Stimulated activated CD4-positive, alpha-beta T cell treated with anti-CD3 and anti-CD28 coated beads, Interleukin-4, amount 100 ng/mL, for 4 hours (primary cell): ENCODE results near the gene FOXO3.
"Not testable (repeated sequence)": the region's sequence is repeated elsewhere in the genome, so short reads cannot be mapped to it uniquely, and the experiment has no call there.

Source experiments
- DNase-seq, 2 experiments: peaks; one replicate each; pipeline ENCODE4 v3.0.0-alpha.2; 2020

FOXO3 gene

GRCh38 chr6:108635505-108636226 lies 74.9 kb downstream of the FOXO3 start:
- DNase-seq, result no peak

GRCh38 chr6:108637963-108638362 lies 77.2 kb downstream of the FOXO3 start:
- DNase-seq, result no peak

- no peak for DNase-seq
Measured at GRCh38 chr6:108638993-108639392, 78.3 kb downstream of the FOXO3 start.

GRCh38 chr6:108640104-108640503 lies 79.4 kb downstream of the FOXO3 start:
- no peak for DNase-seq

- DNase-seq, result no peak
Measured at GRCh38 chr6:108643184-108643583, 82.5 kb downstream of the FOXO3 start.

- DNase-seq, result no peak
Measured at GRCh38 chr6:108644252-108644651, 83.5 kb downstream of the FOXO3 start.

- DNase-seq, result no peak
Measured at GRCh38 chr6:108648191-108648590, 87.5 kb downstream of the FOXO3 start.

- no peak for DNase-seq
Measured at GRCh38 chr6:108650325-108650724, 89.6 kb downstream of the FOXO3 start.

- no peak for DNase-seq
Measured at GRCh38 chr6:108650781-108651180, 90.1 kb downstream of the FOXO3 start.

GRCh38 chr6:108651340-108652227 lies 90.9 kb downstream of the FOXO3 start:
- DNase-seq, result no peak

GRCh38 chr6:108652375-108652774 lies 91.7 kb downstream of the FOXO3 start:
- DNase-seq, result no peak

GRCh38 chr6:108653949-108654348 lies 93.2 kb downstream of the FOXO3 start:
- no peak for DNase-seq

GRCh38 chr6:108654465-108655106 lies 93.9 kb downstream of the FOXO3 start:
- no peak for DNase-seq

GRCh38 chr6:108655806-108656651 lies 95.3 kb downstream of the FOXO3 start:
- DNase-seq, result no peak

- DNase-seq, result no peak
Measured at GRCh38 chr6:108656836-108657235, 96.1 kb downstream of the FOXO3 start.

GRCh38 chr6:108658174-108658573 lies 97.5 kb downstream of the FOXO3 start:
- no peak for DNase-seq

GRCh38 chr6:108658785-108659184 lies 98.1 kb downstream of the FOXO3 start:
- not testable (repeated sequence) for DNase-seq

GRCh38 chr6:108660251-108660650 lies 99.5 kb downstream of the FOXO3 start:
- no peak for DNase-seq

- DNase-seq, result no peak
Measured at GRCh38 chr6:108661430-108661829, 100.7 kb downstream of the FOXO3 start.

GRCh38 chr6:108661982-108662381 lies 101.3 kb downstream of the FOXO3 start:
- DNase-seq, result no peak

- no peak for DNase-seq
Measured at GRCh38 chr6:108662702-108663101, 102.0 kb downstream of the FOXO3 start.

- not testable (repeated sequence) for DNase-seq
Measured at GRCh38 chr6:108663494-108664064, 102.9 kb downstream of the FOXO3 start.
